ENCODE results near the gene RPP38.
A peak's percentile ranks its signal among the peaks of the same experiment; 100 is the strongest.

RPP38 gene

GRCh38 chr10:15097011-15097812, at the start of gene RPP38:
RPP38 (plus strand) TSS chr10:15097355; CDS start chr10:15103315, 5,960 bp downstream.
- H3K4me3 ChIP-seq (ENCODE audit: low read depth, low read length), result peak within 1 kb of the TSS; percentile 84
- peak; percentile 63 for DNase-seq (ENCODE audit: low read depth, low spot score)
- POLR2A ChIA-PET, result interaction anchor here (1.1 kb wide), 1 partner anchor 143 kb away, joined by 3 read pairs; no protein-coding TSS in a partner anchor
- no peak for TF ChIP-seq CTCF (IDR thresholded peaks at IDR 0.05; ENCODE audit: insufficient read depth, low read length, missing control alignments)
- CTCF ChIA-PET, result interaction anchor here (0.9 to 1.3 kb wide), 2 partner anchors 8 to 9 kb away, joined by 4 to 5 read pairs; no protein-coding TSS in a partner anchor

- ChIA-PET CTCF (no interaction called here), POLR2A (no interaction called here)
- DNase-seq (ENCODE audit: low read depth, low spot score), result no peak
- no peak for TF ChIP-seq CTCF (IDR thresholded peaks at IDR 0.05; ENCODE audit: insufficient read depth, low read length, missing control alignments)
- H3K4me3 ChIP-seq (ENCODE audit: low read depth, low read length), result no peak overlapping the region
Measured at GRCh38 chr10:15049533-15049932, 47.6 kb upstream of the RPP38 start.

- POLR2A ChIA-PET, result no interaction called here
- TF ChIP-seq CTCF (IDR thresholded peaks at IDR 0.05; ENCODE audit: insufficient read depth, low read length, missing control alignments), result no peak
- no peak for DNase-seq (ENCODE audit: low read depth, low spot score)
- CTCF ChIA-PET, result no interaction called here
- no peak overlapping the region for H3K4me3 ChIP-seq (ENCODE audit: low read depth, low read length)
Measured at GRCh38 chr10:15052121-15052520, 45.0 kb upstream of the RPP38 start.

GRCh38 chr10:15053061-15053460, 44.1 kb upstream of the RPP38 start:
- no peak for DNase-seq (ENCODE audit: low read depth, low spot score)
- CTCF ChIA-PET, result no interaction called here
- H3K4me3 ChIP-seq (ENCODE audit: low read depth, low read length), result no peak overlapping the region
- POLR2A ChIA-PET, result no interaction called here
- no peak for TF ChIP-seq CTCF (IDR thresholded peaks at IDR 0.05; ENCODE audit: insufficient read depth, low read length, missing control alignments)

GRCh38 chr10:15058689-15059088, 38.5 kb upstream of the RPP38 start:
- ChIA-PET POLR2A (no interaction called here), CTCF (no interaction called here)
- no peak for DNase-seq (ENCODE audit: low read depth, low spot score)
- no peak for TF ChIP-seq CTCF (IDR thresholded peaks at IDR 0.05; ENCODE audit: insufficient read depth, low read length, missing control alignments)
- no peak overlapping the region for H3K4me3 ChIP-seq (ENCODE audit: low read depth, low read length)

- CTCF ChIA-PET, result no interaction called here
- no peak overlapping the region for H3K4me3 ChIP-seq (ENCODE audit: low read depth, low read length)
- POLR2A ChIA-PET, result no interaction called here
- no peak for TF ChIP-seq CTCF (IDR thresholded peaks at IDR 0.05; ENCODE audit: insufficient read depth, low read length, missing control alignments)
- DNase-seq (ENCODE audit: low read depth, low spot score), result no peak
Measured at GRCh38 chr10:15059914-15060313, 37.2 kb upstream of the RPP38 start.
